GM21576 (cell line): Measurements from ENCODE around the gene KNDC1.
"Not testable (repeated sequence)": the region's sequence is repeated elsewhere in the genome, so short reads cannot be mapped to it uniquely, and the experiment has no call there.

ENCODE experiments used
- ATAC-seq: cut with Tn5 transposase; IDR thresholded peaks from one replicate; pipeline ENCODE4 v1.9.1; 2021; ENCODE audit warnings: mild to moderate bottlenecking, moderate library complexity; ENCODE audit not compliant: unreplicated experiment

The KNDC1 gene, protein sequence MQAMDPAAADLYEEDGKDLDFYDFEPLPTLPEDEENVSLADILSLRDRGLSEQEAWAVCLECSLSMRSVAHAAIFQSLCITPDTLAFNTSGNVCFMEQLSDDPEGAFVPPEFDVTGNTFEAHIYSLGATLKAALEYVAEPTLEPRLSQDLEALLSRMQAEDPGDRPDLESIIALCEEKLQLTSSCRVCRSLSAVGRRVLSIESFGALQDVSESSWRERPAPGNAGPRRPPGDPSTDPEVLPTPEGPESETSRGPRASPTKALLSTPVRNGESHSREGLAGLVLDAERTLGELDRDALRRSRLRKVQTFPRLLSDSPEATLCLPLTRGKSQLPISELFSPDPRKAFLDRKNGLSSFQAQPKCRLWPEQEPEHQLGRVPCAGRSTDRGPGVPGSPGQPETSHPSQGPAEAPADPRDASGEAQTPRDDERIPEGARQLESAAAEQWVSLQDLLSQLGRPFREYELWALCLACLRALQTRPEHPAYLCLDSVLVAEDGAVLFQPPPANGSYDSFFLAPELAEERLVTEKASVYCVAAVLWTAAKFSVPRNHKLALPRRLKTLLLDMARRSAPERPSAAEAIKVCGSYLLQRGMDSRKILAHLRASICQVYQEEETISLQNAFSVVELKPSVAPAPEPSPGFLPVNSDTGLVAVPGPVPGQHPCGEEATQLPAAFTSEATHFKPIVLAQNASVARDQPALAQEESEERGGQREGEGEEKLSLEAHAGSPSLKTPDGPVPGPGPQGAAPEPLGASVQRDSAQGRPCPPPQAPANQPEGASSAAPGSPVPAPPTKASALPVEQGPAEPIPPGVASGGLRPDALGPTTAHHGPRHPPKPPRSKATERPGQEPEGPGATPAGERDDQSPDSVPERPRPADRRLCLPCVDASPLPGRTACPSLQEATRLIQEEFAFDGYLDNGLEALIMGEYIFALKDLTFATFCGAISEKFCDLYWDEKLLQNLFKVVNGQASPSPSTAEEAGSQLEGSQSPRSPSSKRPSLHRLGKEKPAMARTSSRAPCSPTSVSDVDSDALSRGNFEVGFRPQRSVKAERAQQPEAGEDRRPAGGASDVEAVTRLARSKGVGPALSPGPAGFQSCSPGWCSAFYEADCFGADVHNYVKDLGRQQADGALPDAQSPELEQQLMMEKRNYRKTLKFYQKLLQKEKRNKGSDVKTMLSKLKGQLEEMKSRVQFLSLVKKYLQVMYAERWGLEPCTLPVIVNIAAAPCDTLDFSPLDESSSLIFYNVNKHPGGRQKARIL (N-terminal part only)

DNA sequence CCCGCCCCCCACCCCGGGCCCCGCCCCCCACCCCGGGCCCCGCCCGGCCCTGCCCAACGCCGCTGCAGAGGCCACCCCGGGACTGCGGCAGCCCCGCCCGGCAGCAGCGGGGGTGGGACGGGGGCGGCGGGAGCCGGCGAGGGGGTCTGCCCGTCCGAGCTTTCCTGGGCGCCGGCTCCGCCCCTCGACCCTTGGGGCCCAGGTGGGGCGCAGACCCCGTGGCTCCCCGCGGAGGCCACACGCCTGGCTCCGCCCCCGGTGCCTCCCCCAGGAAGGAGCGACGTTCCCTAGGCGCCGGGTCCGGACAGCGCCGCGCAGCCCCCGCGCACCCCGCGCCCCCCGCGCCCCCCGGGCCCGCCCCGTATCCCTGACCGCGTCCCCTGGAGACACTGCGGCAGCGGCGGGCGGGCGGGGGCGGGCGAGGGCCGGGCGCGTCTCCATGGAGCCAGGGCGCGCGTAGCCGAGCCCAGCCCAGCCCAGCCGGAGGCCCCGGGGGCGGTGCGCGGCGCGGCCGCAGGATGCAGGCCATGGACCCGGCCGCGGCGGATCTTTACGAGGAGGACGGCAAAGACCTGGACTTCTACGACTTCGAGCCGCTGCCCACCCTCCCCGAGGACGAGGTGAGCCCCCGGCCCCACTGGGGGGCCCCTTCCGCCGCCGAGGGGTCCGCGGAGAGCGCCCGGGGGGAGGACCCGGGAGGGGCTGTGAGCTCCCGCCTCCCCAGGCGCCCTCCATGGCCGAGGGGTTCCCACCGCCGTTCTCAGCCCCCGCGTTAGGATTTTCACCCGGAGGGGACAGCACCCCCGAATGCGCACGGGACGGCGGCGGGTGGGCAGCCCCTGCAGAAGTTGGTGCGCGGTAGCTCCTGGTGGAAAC is at the start of gene KNDC1:
KNDC1 (plus strand) TSS at position 270 of the 876 bp plus-strand sequence; CDS start at position 519, 249 bp downstream.
- no peak for ATAC-seq

DNA sequence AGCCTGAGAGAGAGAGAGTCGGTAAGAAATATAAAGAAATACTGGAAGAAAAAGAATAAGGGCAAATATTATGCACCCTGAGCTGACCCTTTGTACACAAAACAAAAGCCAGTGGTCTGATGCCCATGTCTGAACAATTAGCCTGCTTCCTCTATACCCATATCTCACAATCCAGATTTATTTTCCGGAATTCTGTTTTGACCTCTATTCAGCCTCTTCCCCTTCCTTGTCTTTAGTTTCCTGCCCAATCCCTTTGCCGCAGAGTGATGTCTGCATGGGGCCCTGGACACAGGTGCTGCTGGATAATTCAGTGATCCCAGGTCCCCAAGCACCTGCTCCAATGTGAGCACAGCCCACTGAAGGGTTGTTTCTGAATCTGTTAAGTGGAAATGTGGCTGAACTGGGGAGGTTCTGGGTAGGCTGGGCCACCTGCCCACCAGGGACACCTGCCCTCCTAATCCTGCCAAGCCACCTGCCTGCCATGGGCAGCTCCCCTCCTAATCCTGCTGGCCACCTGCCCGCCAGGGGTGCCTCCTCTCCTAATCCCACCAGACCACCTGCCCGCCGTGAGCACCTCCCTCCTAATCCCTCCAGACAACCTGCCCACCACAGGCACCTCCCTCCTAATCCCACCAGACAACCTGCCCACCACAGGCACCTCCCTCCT is 49.3 kb upstream of the KNDC1 start:
- no peak for ATAC-seq

DNA sequence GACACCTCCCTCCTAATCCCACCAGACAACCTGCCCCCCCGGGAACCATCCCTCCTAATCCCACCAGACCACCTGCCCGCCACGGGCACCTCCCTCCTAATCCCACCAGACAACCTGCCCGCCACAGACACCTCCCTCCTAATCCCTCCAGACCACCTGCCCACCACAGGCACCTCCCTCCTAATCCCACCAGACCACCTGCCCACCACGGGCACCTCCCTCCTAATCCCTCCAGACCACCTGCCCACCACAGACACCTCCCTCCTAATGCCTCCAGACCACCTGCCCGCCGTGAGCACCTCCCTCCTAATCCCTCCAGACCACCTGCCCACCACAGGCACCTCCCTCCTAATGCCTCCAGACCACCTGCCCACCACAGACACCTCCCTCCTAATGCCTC is 48.4 kb upstream of the KNDC1 start:
- not testable (repeated sequence) for ATAC-seq

DNA sequence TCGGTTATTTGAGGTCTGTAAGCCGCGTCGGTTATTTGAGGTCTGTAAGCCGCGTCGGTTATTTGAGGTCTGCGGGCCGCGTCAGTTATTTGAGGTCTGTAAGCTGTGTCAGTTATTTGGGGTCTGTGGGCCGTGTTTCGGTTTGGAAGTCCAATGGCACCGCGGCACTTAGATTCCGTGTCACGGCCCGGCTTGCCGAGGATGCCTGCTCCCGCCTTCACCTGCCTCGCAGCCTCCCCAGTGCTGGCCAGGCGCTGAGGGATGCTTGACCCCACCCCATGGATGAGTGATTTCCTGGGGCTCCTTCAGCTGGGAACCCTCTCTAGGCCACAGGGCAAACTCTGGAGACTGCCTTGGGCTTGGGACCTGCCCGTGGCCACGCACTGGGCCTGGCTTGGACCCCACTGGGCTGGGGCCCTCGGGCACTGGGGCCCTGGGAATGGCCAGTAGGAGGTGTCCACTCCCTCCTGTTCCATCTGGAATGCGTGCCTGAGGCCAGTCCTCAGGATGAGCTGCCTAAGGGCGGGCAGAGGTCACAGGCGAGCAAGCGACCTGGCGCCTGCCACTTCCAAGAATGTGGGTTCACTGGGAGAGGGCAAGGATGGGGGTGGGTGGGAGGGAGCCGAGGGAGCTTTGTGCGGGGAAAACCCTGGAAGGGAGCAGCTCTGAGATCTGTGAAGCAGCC is 46.7 kb upstream of the KNDC1 start:
- no peak for ATAC-seq

DNA sequence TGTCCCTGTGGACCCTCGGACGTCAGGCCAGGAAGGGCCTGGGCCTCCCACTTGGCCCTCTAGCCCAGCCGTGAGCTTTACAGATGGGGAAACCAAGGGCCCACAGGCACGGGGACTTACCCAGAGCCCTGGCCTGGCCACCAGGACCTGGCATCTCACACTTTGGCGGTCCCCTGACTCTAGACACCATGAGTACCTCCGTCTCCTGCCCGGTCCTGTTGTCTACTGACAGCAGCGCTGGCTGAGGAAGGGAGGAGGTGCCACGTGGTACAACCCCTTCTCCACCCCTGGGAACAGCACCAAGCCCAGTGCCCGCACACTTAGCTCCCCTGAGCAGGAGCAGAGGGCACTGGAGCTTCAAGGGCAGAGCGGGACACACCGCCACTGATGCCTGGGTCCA is 46.2 kb upstream of the KNDC1 start:
- ATAC-seq = no peak

DNA sequence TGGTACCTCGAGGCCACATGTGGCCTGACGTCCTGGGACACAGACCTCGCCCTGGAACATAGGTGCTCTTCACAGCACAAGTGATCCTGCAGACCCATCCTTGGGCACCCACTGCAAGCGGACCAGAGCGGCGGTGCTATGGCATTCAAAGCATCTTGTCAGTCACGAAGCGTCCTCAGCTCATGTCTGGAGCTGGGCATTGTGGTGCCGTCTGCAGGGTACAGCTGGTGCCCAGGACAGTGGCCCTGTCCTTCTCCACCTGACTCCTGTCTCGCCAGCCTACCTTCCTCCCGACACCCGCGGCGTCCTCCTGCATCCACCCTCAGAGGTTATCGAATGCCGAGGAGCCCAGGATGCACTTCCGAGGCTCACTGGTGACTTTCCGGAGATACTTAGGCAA is 45.8 kb upstream of the KNDC1 start:
- ATAC-seq = no peak

DNA sequence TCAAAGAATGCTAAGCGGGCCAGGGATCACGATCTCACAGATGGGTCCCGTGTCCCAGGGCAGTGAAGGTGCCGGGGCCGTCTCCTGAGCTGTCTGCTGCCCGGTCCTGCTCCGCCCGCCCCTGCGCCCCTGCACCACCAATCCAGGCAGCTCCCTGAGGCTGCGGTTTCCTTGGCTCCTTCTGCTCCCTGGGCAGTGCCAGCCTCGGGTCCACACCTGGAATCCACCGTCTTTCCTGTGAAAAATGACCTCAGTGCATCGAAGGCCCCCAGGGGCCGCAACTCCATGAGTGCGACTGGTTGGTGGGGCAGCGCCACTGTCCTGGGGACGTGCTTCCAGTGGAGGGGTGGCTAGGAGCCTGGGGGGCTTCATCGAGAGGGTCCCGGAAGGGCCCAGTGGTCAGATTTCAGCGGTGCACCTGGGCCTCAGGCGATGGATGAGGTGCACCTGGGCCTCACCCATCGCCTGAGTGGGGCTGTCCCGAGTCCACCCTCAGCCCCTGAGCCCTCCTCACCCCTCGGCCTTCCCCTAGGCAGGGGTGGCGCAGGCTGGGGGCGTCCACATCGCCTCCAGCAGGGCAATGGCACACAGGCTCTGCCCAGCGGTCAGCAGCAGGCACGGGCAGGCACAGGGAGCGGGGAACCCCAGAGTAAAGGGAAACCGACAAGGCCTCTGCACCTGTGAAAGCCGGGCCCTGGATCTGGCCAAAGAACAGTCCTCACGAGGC is 45.1 kb upstream of the KNDC1 start:
- ATAC-seq = no peak

DNA sequence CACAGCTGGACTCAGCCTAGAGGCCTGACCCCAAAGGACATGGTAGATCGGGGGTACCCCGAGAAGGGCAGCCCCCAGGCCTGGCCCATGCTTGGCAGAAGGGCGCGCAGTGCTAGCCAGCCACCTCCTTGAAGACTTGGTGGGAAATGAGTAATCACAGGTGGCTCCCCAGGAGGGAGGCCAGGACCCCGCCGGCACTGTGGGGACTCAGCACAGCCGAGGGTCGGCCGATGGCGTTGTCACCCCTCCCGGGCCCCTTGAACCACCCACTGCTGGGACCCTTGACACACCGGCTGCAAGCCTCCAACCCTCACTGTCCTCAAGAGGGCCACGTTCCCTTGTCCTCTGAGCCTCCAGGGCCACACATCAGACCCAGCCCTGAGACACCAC is 44.6 kb upstream of the KNDC1 start:
- no peak for ATAC-seq

DNA sequence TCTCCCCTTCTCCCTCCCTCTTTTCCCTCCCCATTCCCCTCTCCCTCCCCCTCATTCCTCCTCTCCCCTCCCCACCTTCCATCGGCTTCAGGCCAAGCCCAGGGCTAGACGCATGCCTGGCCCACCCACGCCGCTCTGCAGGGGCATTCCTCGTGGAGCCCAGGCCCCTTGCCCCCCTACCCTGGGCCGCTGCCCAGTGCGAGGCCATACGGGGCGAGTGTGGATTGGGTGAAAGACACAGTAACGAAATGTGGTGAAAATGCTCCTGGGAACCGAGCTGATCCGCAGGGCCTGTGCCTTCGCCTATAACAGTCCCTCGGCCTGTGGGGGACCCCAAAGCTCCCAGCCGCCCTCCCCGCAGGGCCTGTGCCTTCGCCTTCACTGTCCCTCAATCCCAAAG is 44.0 kb upstream of the KNDC1 start:
- no peak for ATAC-seq

DNA sequence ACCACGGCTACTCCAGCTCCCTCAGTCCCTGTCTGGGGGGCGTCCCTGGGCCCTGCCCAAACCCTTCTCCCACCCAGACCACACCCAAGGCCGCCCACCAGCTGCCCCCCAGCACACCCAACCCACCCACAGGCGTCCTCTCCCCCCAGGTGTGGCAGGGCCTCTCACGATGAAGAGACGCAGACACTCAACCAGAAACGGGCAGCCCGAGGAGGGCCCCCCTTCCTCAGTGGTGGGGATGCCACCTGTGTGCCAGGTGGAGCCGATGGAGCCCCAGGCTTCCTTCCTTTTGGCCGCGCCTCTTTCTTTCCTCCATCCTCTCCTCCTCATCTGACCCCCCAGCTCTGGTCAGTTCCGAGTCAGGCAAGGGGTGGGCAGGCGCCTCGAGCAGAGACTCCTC is 43.6 kb upstream of the KNDC1 start:
- ATAC-seq = no peak

DNA sequence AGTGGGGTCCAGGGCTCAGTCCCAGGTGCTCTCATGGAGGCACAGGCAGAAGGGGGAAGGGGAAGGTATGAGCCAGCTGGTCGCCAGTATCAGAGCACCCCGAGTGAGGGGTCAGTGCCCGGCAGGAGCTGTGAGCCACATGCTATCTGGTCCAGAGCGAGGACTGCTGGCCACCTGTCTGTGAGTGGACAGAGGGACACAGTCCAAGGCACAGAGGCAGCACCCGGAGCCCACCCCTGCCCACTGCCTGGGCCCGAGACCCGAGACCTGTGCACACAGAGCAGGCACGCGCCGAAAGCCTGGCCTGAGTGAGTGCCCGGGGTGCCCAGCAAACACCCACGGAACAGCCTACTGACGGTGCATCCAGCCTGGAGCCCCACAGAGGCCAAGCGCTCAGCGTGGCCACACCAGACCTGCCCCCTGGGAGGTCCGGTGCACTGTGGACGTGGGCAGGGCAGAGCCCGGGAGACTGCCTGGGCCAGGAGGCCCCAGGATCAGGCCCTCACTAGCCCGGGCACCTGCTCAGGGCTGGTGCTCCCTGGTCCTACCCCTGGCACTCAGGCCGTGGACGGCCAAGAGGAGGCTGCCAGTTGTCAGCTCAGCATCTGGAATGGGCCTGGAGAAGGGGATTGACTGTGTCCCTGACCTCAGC is 42.9 kb upstream of the KNDC1 start:
- ATAC-seq = no peak

DNA sequence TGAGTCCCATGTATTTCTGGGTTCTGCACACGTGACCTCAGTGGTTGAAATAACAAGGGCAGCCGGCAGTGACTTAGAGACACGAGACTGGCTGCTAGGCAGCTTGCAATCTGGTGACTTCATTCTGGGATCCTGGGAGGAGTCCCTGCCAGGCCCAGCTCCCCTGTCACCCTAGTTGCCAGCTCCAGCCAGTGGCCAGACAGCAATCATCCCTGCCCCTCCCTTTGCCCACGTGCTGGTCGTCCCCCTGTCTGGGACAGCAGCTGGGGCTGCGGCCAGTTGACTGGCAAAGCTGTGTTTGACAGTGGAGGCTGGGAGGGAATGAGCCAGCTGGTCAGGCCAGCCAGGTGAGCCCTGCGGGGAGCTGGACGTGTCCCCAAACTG is 42.3 kb upstream of the KNDC1 start:
- ATAC-seq = no peak

DNA sequence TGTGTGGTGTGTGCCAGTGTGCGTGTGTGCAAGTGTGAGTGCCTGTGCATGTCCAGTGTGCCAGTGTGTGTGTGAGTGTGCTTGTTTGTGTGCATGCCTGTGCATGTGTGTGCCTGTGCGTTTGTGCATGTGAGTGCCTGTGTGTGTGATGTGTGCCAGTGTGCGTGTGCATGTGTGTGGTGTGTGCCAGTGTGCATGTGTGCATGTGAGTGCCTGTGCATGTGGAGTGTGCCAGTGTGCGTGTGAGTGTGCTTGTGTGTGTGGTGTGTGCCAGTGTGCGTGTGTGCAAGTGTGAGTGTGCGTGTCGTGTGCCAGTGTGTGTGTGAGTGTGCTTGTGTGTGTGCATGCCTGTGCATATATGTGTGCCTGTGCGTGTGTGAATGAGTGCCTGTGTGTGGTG is 38.5 kb upstream of the KNDC1 start:
- ATAC-seq = no peak

DNA sequence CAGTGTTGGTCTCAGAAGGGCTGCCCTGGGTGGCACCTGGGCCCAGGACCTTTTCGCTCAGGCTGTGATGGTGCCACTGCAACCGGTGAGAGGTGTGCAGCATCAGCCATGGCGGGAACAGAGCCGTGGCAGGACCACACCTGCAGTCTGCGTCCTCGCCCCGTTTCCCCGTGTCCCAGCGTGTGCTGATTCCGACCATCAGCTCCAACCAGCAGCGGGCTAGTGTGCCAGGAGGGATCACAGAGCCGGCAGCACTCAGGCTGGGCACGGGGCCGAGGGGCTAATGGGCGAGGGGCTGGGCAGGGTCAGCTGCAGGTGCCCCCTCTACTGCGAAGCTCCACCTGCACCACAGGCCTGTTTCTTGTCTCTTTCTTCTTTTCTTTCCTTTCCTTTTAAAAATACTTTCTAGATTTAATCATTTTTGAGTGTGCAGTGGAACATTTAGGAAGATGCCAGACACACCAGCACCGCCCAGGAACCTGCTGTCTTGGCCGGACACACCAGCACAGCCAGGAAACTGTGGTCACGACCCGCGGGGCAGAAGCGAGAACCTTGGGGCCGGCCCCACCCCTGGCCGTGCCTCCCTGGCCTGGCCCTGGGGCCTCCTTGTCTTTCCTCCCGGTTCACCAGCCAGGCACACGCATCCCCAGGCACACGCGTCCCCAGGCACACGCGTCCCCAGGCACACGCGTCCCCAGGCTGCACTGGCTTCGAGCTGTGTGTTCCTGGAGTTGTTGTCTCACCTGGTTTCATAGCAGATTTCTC is 37.7 kb upstream of the KNDC1 start:
- no peak for ATAC-seq

DNA sequence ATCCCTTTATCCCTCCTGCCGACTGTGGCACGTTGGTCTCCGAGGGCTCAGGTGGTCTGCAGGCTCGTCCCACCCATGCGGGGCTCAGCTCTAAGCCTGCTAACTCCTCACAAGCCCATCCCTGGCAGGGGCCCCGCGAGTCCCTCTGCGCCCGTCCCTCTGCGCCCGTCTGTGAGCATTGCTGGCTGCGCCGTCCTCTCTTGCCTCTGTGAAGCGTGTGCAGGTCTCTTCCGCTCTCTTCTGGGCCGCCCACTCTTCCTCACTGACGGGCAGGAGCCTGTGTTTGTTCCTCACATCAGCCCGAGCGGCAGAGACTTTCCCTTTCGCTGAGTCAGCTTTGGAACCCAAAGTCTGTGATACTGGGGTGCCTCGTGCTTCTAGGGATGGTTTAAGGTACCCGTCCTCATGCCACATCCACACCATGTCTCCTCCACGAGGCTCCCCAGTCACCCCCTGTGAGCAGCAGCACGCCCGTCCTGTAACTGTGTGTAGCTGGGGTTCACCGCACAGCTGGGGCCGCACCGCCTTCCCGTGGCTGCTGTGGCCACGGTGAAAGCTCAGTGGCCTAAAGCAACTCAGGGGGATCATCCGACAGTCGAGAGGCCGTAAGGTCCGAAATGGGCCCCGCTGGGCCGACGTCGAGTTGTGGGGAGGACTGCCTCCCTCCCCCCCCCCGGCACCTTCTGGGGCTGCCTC is 36.8 kb upstream of the KNDC1 start:
- ATAC-seq = no peak

DNA sequence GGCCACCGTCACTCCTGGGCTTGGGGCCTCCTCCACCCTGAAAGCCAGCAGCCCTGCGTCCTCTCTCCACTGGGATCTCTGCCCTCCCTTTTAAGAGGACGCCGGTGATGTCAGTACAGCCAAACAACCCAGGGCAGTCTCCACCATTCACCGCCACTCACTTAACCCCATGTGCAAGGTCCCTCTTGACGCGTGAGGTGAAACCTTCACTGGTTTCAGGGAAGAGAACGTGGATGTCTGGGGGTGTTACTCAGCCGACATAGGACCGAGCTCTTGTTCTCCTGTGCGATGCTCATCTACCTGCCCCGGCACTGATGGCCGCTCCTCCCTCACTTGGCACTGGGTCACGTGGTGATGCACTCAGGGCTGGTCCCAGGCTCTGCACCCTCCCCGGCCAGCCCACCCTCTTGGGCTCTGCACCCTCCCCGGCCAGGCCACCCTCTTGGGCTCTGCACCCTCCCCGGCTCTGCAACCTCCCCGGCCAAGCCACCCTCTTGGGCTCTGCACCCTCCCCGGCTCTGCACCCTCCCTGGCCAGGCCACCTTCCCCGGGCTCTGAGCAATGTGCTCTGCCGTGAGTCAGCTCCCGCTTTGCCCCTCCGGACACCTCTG is 36.2 kb upstream of the KNDC1 start:
- no peak for ATAC-seq
